ENCODE results near the gene MCC.
A peak's percentile ranks its signal among the peaks of the same experiment; 100 is the strongest.

Gene MCC

GRCh38 chr5:113512341-113512740, 24.1 kb upstream of the MCC start:
- H3K4me3 ChIP-seq (replicated peaks; ENCODE audit: low read depth, low read length): no peak overlapping the region
- TF ChIP-seq CTCF (IDR thresholded peaks at IDR 0.05; ENCODE audit: low read length, missing control alignments): no peak
- DNase-seq (ENCODE audit: low read depth): no peak

GRCh38 chr5:113510836-113511451, 22.7 kb upstream of the MCC start:
- DNase-seq (ENCODE audit: low read depth): peak; percentile 82
- TF ChIP-seq CTCF (IDR thresholded peaks at IDR 0.05; ENCODE audit: low read length, missing control alignments): peak; percentile 55

GRCh38 chr5:113508756-113509155, 20.5 kb upstream of the MCC start:
- no peak for TF ChIP-seq CTCF (IDR thresholded peaks at IDR 0.05; ENCODE audit: low read length, missing control alignments)
- no peak for DNase-seq (ENCODE audit: low read depth)

More at GRCh38 chr5:113510836-113511451, 22.7 kb upstream of the MCC start:
- H3K4me3 ChIP-seq (replicated peaks; ENCODE audit: low read depth, low read length): no peak overlapping the region

GRCh38 chr5:113507601-113508000, 19.3 kb upstream of the MCC start:
- no peak for DNase-seq (ENCODE audit: low read depth)
- H3K4me3 ChIP-seq (replicated peaks; ENCODE audit: low read depth, low read length): no peak overlapping the region
- no peak for TF ChIP-seq CTCF (IDR thresholded peaks at IDR 0.05; ENCODE audit: low read length, missing control alignments)

More at GRCh38 chr5:113508756-113509155, 20.5 kb upstream of the MCC start:
- no peak overlapping the region for H3K4me3 ChIP-seq (replicated peaks; ENCODE audit: low read depth, low read length)

GRCh38 chr5:113505181-113505580, 16.9 kb upstream of the MCC start:
- H3K4me3 ChIP-seq (replicated peaks; ENCODE audit: low read depth, low read length): no peak overlapping the region
- peak; percentile 45 for DNase-seq (ENCODE audit: low read depth)
- no peak for TF ChIP-seq CTCF (IDR thresholded peaks at IDR 0.05; ENCODE audit: low read length, missing control alignments)

- no peak overlapping the region for H3K4me3 ChIP-seq (replicated peaks; ENCODE audit: low read depth, low read length)
- no peak for DNase-seq (ENCODE audit: low read depth)
- no peak for TF ChIP-seq CTCF (IDR thresholded peaks at IDR 0.05; ENCODE audit: low read length, missing control alignments)
Observed at GRCh38 chr5:113503146-113503545, 14.9 kb upstream of the MCC start.

GRCh38 chr5:113502073-113502472, 13.8 kb upstream of the MCC start:
- H3K4me3 ChIP-seq (replicated peaks; ENCODE audit: low read depth, low read length): no peak overlapping the region
- TF ChIP-seq CTCF (IDR thresholded peaks at IDR 0.05; ENCODE audit: low read length, missing control alignments): no peak
- DNase-seq (ENCODE audit: low read depth): no peak
